WTC11 (cell line): ENCODE results near the gene DDX51. TPM values are rescaled to one million over a fixed set of nuclear protein-coding genes. Genes with fewer than 3 reads are reported as not detected.
A peak's percentile ranks its signal among the peaks of the same experiment; 100 is the strongest.

Experiments
- ATAC-seq: fragments of 200-7000 bp; cut with Tn5 transposase; 2 replicates; pipeline ENCODE4 v1.10.0; 2021; ENCODE audit warnings: mild to moderate bottlenecking, moderate library complexity
- CTCF ChIA-PET: fragments of 300-600 bp; sonication (Branson Sonifier 250); formaldehyde crosslinking; loops from one replicate; lab custom pipeline; 2021; ENCODE audit warnings: antibody characterized with exemption; lab: Charles Lee
- POLR2A ChIA-PET: fragments of 350-600 bp; sonication (Branson Sonifier 250); formaldehyde crosslinking; loops from one replicate; lab custom pipeline; 2021; ENCODE audit warnings: antibody characterized with exemption; lab: Charles Lee
- DNase-seq: peaks from one replicate; pipeline ENCODE4 v3.0.0; 2021; ENCODE audit warnings: low spot score
- H3K27ac Mint-ChIP-seq: 2 replicates; pipeline ENCODE4 v1.8.0; 2021; ENCODE audit warnings: mixed read lengths
- H3K27me3 Mint-ChIP-seq: 2 replicates; pipeline ENCODE4 v1.8.0; 2021; ENCODE audit warnings: low read depth, mild to moderate bottlenecking, moderate library complexity, mixed read lengths
- H3K36me3 Mint-ChIP-seq: 2 replicates; pipeline ENCODE4 v1.8.0; 2021; ENCODE audit warnings: mixed read lengths
- H3K4me1 Mint-ChIP-seq: 2 replicates; pipeline ENCODE4 v1.8.0; 2022; ENCODE audit warnings: mixed read lengths
- H3K4me3 Mint-ChIP-seq: 2 replicates; pipeline ENCODE4 v1.8.0; 2021; ENCODE audit warnings: mild to moderate bottlenecking, moderate library complexity, mixed read lengths
- H3K9me3 Mint-ChIP-seq: 2 replicates; pipeline ENCODE4 v1.8.0; 2021; ENCODE audit warnings: mixed read lengths
- CBFB ChIP-seq: sonication (generic); formaldehyde crosslinking; IDR thresholded peaks from 2 replicates; pipeline ENCODE4 v1.8.1; 2022; ENCODE audit warnings: mild to moderate bottlenecking, low read depth, missing genetic modification reagents
- FOXP1 ChIP-seq: sonication (generic); formaldehyde crosslinking; IDR thresholded peaks from 2 replicates; pipeline ENCODE4 v1.8.0; 2022; ENCODE audit warnings: missing genetic modification reagents, mild to moderate bottlenecking, moderate library complexity, borderline replicate concordance
- JUN ChIP-seq: sonication (generic); formaldehyde crosslinking; IDR thresholded peaks from 2 replicates; pipeline ENCODE4 v1.8.0; 2023; ENCODE audit warnings: mild to moderate bottlenecking, missing genetic modification reagents
- NFATC4 ChIP-seq: fragments of 250-450 bp; sonication (Bioruptor Pico); IDR thresholded peaks from 2 replicates; pipeline ENCODE4 v1.9.0; 2021; ENCODE audit warnings: mild to moderate bottlenecking
- NFYB ChIP-seq: sonication (generic); formaldehyde crosslinking; conservative IDR thresholded peaks from 2 replicates; pipeline ENCODE4 v1.8.0; 2022; ENCODE audit warnings: low read depth, missing genetic modification reagents
- TCF7 ChIP-seq: sonication (generic); formaldehyde crosslinking; IDR thresholded peaks from 2 replicates; pipeline ENCODE4 v1.8.0; 2022; ENCODE audit warnings: mild to moderate bottlenecking, low read depth, missing genetic modification reagents, moderate library complexity
- ZNF121 ChIP-seq: sonication (generic); formaldehyde crosslinking; IDR thresholded peaks from 2 replicates; pipeline ENCODE4 v1.8.0; 2023; ENCODE audit warnings: missing genetic modification reagents
- ZNF263 ChIP-seq: sonication (generic); formaldehyde crosslinking; IDR thresholded peaks from 2 replicates; pipeline ENCODE4 v1.8.1; 2022; ENCODE audit warnings: low read depth, mild to moderate bottlenecking, moderate library complexity, missing genetic modification reagents
- total RNA-seq: library from RNA; stranded (reverse); gene quantifications from 3 replicates; pipeline ENCODE4 v1.2.3, GENCODE V29; 2021
- TF ChIP-seq, protein P1 (sequence below): fragments of 250-450 bp; sonication (Bioruptor Pico); IDR thresholded peaks from 2 replicates; pipeline ENCODE4 v1.9.0; 2021; ENCODE audit warnings: mild to moderate bottlenecking, borderline replicate concordance
- TF ChIP-seq, protein P2 (sequence below): fragments of 250-450 bp; sonication (Bioruptor Pico); IDR thresholded peaks from 2 replicates; pipeline ENCODE4 v1.9.0; 2021; ENCODE audit warnings: moderate library complexity, mild to moderate bottlenecking, inconsistent platforms, borderline replicate concordance
- TF ChIP-seq, protein P3 (sequence below): fragments of 250-450 bp; sonication (Bioruptor Pico); conservative IDR thresholded peaks from 2 replicates; pipeline ENCODE4 v1.9.0; 2021; ENCODE audit warnings: mild to moderate bottlenecking
- TF ChIP-seq, protein P4 (sequence below): sonication (generic); formaldehyde crosslinking; IDR thresholded peaks from 2 replicates; pipeline ENCODE4 v1.8.0; 2022; ENCODE audit warnings: mild to moderate bottlenecking, missing genetic modification reagents
- TF ChIP-seq, protein P5 (sequence below): fragments of 250-450 bp; sonication (Bioruptor Pico); IDR thresholded peaks from 2 replicates; pipeline ENCODE4 v1.8.0; 2021; ENCODE audit warnings: mild to moderate bottlenecking
- TF ChIP-seq, protein P6 (sequence below): sonication (generic); formaldehyde crosslinking; IDR thresholded peaks from 2 replicates; pipeline ENCODE4 v1.8.0; 2022; ENCODE audit warnings: mild to moderate bottlenecking, missing genetic modification reagents
- TF ChIP-seq, protein P7 (sequence below): sonication (generic); formaldehyde crosslinking; IDR thresholded peaks from 2 replicates; pipeline ENCODE4 v1.8.1; 2022; ENCODE audit warnings: low read depth, mild to moderate bottlenecking, moderate library complexity, missing genetic modification reagents, borderline replicate concordance
- TF ChIP-seq, protein P8 (sequence below): sonication (generic); formaldehyde crosslinking; conservative IDR thresholded peaks from 2 replicates; pipeline ENCODE4 v1.8.1; 2022; ENCODE audit warnings: mild to moderate bottlenecking, missing genetic modification reagents

DDX51 gene
- total RNA-seq, 1 experiment from 2014 or later, result 32.7 TPM

DNA sequence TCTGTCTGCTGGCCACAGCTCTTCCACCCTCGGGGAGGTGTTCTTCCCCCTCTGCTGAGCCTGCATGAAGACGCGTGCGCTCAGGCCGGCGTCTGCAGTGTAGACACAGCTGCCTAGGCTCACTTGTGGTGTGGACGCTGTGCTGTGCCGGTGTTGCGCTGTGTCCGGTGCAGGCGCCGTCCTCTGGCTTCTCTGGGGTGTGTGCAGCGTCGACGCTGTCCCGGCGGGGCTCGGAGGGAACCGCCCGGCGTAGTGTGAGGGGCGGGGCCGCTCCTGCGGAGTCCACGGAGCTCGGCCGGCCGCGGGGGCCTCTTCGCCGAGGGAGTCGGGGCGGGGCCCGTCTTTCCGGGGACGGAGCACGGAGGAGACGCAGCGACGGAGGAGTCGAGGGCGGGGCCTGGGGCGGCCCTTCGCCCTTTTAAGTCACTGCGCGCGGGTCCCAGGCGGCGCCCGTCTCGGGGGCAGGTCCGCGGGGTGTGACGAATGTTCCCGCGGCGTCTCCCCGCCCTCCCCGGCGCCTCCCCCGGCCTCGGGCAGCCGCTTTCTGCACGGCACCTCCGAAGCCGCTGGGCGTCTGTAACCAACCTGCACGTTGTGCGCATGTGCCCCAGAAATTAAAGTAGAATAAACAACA is 45.4 kb upstream of the DDX51 start (continued):
- TF ChIP-seq, protein P1, sequence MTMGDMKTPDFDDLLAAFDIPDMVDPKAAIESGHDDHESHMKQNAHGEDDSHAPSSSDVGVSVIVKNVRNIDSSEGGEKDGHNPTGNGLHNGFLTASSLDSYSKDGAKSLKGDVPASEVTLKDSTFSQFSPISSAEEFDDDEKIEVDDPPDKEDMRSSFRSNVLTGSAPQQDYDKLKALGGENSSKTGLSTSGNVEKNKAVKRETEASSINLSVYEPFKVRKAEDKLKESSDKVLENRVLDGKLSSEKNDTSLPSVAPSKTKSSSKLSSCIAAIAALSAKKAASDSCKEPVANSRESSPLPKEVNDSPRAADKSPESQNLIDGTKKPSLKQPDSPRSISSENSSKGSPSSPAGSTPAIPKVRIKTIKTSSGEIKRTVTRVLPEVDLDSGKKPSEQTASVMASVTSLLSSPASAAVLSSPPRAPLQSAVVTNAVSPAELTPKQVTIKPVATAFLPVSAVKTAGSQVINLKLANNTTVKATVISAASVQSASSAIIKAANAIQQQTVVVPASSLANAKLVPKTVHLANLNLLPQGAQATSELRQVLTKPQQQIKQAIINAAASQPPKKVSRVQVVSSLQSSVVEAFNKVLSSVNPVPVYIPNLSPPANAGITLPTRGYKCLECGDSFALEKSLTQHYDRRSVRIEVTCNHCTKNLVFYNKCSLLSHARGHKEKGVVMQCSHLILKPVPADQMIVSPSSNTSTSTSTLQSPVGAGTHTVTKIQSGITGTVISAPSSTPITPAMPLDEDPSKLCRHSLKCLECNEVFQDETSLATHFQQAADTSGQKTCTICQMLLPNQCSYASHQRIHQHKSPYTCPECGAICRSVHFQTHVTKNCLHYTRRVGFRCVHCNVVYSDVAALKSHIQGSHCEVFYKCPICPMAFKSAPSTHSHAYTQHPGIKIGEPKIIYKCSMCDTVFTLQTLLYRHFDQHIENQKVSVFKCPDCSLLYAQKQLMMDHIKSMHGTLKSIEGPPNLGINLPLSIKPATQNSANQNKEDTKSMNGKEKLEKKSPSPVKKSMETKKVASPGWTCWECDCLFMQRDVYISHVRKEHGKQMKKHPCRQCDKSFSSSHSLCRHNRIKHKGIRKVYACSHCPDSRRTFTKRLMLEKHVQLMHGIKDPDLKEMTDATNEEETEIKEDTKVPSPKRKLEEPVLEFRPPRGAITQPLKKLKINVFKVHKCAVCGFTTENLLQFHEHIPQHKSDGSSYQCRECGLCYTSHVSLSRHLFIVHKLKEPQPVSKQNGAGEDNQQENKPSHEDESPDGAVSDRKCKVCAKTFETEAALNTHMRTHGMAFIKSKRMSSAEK, result no peak
- TF ChIP-seq NFATC4 (CRISPR knock-in tag), result no peak
- TF ChIP-seq JUN, result 0 out of 2 replicates have a peak, but pooled peaks have one; percentile 23
- TF ChIP-seq, protein P2, sequence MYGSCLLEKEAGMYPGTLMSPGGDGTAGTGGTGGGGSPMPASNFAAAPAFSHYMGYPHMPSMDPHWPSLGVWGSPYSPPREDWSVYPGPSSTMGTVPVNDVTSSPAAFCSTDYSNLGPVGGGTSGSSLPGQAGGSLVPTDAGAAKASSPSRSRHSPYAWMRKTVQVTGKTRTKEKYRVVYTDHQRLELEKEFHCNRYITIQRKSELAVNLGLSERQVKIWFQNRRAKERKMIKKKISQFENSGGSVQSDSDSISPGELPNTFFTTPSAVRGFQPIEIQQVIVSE (CRISPR knock-in tag), result no peak
- peak; percentile 61; the same call in 1 of the 2 replicates for TF ChIP-seq FOXP1 (CRISPR knock-in tag)
- no peak for TF ChIP-seq CBFB (CRISPR knock-in tag)
- TF ChIP-seq TCF7 (CRISPR knock-in tag), result no peak
- no peak for TF ChIP-seq NFYB
- TF ChIP-seq, protein P3, sequence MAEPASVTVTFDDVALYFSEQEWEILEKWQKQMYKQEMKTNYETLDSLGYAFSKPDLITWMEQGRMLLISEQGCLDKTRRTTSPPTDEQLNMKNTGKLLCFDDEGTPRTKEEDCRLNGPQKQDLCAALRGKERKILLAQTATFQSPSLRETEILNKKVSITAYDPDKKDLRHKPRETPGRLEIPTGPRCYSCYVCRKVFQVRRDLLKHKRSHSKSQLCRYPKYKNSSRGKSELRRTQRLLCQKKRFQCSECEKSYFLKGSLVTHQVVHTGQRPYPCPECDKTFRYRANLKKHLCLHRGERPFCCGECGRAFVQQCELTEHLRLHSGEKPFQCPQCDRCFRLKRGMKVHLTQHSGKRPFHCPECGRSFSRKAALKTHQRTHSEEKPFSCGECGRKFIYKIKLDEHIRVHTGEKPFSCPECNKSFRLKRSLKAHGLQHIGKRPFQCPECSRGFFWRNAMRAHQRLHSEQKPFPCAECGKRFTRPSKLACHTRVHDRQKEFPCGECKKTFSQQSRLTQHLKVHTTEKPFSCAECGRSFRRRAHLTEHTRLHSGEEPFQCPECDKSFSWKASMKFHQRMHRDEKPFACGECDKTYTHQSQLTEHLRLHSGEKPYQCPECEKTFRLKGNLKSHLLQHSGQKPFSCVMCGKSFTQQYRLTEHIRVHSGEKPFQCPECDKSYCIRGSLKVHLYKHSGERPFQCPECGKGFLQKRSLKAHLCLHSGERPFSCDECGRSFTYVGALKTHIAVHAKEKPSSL (CRISPR knock-in tag), result no peak
- TF ChIP-seq, protein P4, sequence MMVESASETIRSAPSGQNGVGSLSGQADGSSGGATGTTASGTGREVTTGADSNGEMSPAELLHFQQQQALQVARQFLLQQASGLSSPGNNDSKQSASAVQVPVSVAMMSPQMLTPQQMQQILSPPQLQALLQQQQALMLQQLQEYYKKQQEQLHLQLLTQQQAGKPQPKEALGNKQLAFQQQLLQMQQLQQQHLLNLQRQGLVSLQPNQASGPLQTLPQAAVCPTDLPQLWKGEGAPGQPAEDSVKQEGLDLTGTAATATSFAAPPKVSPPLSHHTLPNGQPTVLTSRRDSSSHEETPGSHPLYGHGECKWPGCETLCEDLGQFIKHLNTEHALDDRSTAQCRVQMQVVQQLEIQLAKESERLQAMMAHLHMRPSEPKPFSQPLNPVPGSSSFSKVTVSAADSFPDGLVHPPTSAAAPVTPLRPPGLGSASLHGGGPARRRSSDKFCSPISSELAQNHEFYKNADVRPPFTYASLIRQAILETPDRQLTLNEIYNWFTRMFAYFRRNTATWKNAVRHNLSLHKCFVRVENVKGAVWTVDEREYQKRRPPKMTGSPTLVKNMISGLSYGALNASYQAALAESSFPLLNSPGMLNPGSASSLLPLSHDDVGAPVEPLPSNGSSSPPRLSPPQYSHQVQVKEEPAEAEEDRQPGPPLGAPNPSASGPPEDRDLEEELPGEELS (CRISPR knock-in tag), result peak; percentile 88
- TF ChIP-seq, protein P5, sequence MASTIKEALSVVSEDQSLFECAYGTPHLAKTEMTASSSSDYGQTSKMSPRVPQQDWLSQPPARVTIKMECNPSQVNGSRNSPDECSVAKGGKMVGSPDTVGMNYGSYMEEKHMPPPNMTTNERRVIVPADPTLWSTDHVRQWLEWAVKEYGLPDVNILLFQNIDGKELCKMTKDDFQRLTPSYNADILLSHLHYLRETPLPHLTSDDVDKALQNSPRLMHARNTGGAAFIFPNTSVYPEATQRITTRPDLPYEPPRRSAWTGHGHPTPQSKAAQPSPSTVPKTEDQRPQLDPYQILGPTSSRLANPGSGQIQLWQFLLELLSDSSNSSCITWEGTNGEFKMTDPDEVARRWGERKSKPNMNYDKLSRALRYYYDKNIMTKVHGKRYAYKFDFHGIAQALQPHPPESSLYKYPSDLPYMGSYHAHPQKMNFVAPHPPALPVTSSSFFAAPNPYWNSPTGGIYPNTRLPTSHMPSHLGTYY (CRISPR knock-in tag), result no peak
- TF ChIP-seq, protein P6, sequence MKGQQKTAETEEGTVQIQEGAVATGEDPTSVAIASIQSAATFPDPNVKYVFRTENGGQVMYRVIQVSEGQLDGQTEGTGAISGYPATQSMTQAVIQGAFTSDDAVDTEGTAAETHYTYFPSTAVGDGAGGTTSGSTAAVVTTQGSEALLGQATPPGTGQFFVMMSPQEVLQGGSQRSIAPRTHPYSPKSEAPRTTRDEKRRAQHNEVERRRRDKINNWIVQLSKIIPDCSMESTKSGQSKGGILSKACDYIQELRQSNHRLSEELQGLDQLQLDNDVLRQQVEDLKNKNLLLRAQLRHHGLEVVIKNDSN (CRISPR knock-in tag), result peak; percentile 46; the same call in 1 of the 2 replicates

DNA sequence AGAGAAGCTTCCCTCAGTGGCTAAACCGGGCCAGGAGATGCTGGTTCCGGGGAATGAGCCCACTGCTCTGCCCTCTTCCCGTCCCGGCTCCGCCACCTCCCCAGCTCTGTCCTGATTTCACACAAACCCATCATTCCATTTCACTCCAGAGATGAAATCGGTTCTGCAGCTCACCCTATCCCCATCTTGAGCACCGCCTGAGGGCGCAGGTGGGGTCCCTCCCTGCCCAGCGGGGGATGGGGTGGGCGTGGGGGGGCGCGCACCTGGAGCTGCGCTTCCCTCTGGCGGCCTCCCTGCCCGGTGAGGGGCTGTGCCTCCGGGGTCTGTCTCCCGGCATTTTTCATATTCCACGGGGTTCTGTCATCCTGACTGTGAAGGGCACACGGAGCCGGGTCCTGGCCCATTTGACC is 44.8 kb upstream of the DDX51 start:
- peaks cover 6% of the 10 kb centered on the region for H3K36me3 Mint-ChIP-seq
- ATAC-seq (no peak; the same call in 1 of the 2 replicates), DNase-seq (no peak)
- peaks cover 7% of the 10 kb centered on the region for H3K4me1 Mint-ChIP-seq
- TF ChIP-seq, protein P7, sequence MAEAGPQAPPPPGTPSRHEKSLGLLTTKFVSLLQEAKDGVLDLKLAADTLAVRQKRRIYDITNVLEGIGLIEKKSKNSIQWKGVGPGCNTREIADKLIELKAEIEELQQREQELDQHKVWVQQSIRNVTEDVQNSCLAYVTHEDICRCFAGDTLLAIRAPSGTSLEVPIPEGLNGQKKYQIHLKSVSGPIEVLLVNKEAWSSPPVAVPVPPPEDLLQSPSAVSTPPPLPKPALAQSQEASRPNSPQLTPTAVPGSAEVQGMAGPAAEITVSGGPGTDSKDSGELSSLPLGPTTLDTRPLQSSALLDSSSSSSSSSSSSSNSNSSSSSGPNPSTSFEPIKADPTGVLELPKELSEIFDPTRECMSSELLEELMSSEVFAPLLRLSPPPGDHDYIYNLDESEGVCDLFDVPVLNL, result no peak
- TF ChIP-seq, protein P8, sequence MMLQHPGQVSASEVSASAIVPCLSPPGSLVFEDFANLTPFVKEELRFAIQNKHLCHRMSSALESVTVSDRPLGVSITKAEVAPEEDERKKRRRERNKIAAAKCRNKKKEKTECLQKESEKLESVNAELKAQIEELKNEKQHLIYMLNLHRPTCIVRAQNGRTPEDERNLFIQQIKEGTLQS (CRISPR knock-in tag), result no peak
- peak; percentile 93 for TF ChIP-seq ZNF121 (CRISPR knock-in tag)
- TF ChIP-seq ZNF263 (CRISPR knock-in tag), result no peak
- H3K27ac Mint-ChIP-seq, result 0 out of 2 replicates have a peak overlapping the region, but pooled peaks have one; percentile 89
- peak overlapping the region; percentile 83 for H3K4me3 Mint-ChIP-seq
- peaks cover 72% of the 10 kb centered on the region for H3K27me3 Mint-ChIP-seq
- CTCF ChIA-PET, result interaction anchor here (0.7 to 2.2 kb wide), 11 partner anchors 10 to 372 kb away, joined by 3 to 8 read pairs (median 4); no protein-coding TSS in a partner anchor
- peaks cover 9% of the 10 kb centered on the region for H3K9me3 Mint-ChIP-seq
- POLR2A ChIA-PET, result interaction anchor here (0.5 kb wide), 1 partner anchor 190 kb away, joined by 3 read pairs; no protein-coding TSS in a partner anchor
